GM19438 (cell line): Measurements from ENCODE around the gene SZRD1.

ENCODE experiments used
- ATAC-seq: cut with Tn5 transposase; IDR thresholded peaks from one replicate; pipeline ENCODE4 v1.9.1; 2021; ENCODE audit warnings: low read depth; ENCODE audit not compliant: unreplicated experiment

Gene SZRD1

GRCh38 chr1:16393570-16394521 lies 26.8 kb downstream of the SZRD1 start:
- ATAC-seq: no peak

DNA sequence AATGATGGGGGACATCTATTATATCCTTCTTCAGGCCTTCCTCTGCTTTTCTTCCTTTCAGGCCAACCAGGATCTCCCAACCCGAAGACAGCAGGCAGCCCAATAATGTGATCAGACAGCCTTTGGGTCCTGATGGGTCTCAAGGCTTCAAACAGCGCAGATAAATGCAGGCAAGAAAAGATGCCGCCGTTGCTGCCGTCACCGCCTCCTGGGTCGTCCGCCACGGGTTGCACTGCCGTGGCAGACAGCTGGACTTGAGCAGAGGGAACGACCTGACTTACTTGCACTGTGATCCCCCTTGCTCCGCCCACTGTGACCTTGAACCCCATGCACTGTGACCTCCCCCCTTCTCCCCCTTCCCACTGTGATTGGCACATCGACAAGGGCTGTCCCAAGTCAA lies 27.9 kb downstream of the SZRD1 start:
- ATAC-seq: no peak

DNA sequence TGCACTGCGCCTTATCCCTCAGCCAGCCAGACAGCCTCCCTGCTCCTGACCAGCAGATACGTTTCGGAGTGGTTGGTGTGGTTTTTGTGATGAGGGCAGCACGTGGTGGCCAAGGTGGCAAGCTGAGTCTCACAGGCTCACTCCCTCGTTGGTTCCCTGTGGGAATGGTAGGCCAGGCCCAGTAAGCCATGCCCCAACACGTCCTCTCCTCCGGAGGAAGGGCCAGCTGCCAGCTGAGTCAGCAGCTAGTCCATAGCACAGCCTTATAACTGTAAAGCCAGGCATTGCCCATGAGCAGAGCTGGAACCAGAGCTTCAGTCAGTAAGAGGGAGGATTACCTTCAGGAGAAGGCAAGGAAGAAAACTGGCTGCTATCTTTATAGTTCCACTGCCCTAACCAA lies 29.5 kb downstream of the SZRD1 start:
- no peak for ATAC-seq

GRCh38 chr1:16397120-16397519 lies 30.1 kb downstream of the SZRD1 start:
- ATAC-seq: no peak

DNA sequence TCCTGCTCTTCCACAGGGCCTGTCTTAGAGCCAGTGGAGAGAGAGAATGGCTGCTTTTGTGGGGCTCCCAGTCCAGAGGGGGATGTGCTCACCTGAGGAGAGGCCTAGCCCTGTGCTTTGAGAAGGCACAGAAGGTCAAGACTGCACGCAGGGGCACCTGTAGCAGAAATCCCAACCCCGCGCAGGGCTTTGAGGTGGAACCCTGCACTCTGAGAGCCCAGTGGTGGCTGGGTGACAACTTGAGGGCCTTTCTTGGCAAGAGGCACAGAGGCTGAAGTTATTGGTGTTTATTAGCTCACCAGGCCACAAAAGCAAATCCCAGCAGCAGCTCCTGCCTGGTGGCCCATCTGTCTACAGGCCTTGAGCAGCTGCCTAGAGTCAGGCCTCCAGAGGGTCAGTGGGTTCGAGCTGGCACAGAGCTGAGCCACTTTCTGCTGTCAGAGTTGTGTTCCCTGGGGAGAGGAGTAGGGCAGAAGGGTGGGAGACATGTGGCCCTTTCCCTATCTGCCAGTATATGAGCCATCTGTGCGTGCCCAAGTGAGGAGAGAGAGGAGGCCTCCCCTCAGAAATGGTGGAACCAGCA lies 31.4 kb downstream of the SZRD1 start:
- ATAC-seq: no peak

- ATAC-seq: no peak
Measured at GRCh38 chr1:16402742-16403141, 35.7 kb downstream of the SZRD1 start.

DNA sequence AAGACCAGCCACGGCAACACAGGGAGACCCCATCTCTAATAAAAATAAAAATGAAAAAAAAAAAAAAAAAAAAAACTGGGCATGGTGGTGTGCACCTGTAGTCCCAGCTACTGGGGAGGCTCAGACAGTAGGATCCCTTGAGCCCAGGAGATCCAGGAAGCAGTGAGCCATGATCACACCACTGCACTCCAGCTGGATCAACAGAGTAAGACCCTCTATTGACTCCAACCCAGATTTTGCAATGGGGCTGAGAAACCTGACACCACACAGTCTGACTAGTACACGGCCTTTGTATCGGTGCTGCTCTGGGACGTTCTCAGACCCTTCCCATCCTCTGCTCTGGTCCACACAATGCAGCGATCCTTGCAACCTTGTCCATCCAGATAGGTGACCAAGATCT lies 38.4 kb downstream of the SZRD1 start:
- ATAC-seq: no peak

GRCh38 chr1:16406868-16407267 lies 39.8 kb downstream of the SZRD1 start:
- no peak for ATAC-seq

DNA sequence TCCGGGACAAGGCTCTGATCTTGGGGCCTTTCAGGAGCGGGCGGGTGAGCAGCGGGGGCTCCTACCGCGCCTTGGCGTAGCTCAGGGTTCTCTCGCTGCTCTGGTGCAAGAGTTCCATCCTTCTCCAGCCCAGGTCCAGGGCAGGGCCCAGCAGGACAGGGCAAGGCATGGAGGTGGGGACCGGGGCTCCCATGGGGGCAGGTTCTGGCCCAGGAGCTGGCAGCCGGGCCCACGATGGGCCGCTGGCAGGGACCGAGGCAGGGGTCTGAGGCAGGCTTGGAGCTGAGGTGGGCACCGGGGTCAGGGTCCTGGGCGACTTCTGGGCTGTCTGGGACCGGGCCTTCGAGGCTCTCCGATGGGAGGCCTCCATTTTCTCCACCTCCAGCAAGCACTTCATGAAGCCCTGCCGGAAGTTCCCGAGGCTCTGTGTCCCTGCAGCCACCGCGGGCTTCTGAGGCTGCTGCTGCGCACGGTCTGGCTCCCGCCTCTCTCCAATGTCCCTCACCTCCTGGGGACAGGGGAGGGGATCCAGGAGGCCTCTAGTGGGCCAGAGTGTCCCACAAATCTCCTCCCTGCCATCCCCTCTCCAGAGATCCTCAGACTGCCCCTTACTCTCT lies 42.6 kb downstream of the SZRD1 start:
- ATAC-seq: no peak

DNA sequence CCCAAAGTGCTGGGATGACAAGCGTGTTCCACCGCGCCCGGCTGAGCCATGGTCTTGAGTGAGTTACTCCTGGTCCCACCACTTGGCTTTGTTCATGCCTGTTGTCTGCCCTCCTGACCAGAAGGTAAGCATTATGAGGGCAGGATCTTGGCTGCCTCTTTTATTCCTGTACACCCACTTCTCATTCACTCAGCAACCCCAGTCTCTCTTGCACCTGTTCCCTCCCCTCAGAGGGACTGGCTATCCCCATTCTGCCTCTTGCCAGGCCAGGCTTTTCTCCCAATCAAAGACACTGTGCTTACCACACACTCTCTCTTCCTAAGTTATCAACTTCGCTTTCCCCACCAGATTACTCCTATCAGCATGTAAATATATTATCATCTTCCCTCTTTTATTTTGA lies 43.8 kb downstream of the SZRD1 start:
- no peak for ATAC-seq

- no peak for ATAC-seq
Measured at GRCh38 chr1:16413191-16413590, 46.1 kb downstream of the SZRD1 start.

DNA sequence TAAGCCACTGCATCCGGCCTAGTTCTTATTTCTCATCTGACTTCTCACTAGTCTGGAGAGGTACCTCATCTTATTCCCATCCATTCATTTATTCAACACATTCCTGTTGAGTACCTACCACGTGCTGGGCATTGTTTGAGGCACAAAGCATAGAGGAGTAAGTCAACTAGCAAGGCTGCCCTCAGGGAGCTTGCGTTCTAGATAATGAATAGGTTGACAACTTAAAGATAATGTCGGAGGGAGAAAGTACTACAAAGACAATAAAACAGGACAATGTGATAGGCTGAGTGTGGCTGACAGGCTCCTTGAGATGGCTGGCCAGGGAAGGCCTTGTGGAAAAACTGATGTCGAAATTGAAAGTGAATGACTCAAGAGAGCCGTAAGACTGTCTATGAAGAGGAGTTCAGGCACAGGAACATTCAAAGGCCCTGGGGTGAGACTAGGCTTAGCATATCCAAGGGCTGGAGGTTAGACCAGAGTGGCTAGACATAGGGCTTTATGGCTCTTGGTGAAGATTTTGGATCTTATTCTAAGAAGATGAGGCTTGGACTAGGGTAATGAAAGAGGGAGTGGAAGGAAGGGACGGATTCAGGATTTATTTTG lies 51.9 kb downstream of the SZRD1 start:
- ATAC-seq: no peak

DNA sequence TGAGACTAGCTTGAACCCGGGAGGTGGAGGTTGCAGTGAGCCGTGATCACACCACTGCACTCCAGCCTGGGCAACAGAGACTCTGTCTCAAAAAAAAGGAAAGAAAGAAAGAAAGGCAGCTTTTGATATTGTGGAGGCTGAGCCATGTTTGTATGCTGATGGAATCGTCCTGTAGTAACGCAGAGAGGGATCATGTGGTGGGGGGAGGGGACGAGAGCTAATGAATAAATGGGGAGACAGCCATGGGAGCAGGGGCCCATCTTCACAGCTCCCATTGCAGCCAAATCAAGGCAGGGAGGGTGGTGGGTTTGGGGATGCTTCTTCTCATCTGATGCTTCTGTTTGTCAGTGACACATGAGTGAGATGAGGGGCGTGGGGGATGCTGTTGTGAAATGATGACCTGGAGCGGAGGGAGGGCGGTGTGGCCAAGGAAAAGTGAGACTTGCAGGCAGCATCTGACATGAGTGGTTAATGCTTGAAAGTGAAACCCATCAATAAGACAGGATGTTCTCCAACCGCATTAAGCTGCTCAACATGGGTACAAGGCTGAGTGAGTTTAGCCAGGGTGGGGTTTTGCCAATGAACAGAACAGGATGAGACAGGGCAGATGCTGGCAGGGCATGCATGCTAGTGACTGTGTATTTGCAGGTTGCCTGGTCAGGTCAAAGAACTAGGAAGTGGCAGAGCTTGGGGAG lies 53.5 kb downstream of the SZRD1 start:
- ATAC-seq: peak; percentile 77

DNA sequence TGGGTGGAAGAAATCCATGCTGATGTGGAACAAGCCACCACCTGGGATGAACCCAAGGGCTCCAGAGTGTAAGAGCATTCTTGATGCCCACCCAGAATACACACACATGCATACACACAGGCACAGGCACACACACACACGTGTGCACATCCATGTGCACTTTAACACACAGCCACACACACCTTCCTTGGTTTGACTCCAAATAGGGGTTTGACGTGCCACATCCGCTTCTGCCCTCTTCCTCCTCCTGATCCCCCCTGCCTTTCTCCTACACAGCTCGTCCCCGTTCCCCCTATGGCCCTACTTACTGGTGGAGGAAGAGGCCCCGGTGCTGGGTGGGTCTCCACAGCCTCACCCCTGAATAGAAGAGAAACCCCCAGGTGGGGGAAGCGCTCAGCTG lies 54.2 kb downstream of the SZRD1 start:
- no peak for ATAC-seq

DNA sequence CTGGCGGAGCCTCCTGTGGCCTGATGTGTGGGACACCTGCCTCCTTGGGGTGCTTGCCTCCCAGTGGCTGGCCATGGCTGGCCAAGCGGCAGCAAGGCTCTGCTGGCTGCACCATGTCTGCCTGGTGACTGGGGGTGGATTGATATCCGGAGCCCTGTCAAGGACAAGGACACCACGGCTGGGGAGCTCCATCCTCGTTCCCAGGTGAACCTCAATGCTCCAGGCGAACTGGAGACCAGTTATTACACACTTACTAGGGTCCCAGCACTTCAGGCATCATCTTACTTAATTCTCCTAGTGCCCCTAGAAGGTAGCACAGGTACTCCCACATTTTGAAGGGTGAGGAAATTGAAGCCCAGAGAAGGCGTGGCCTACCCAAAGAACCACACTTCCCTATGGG lies 55.0 kb downstream of the SZRD1 start:
- no peak for ATAC-seq

DNA sequence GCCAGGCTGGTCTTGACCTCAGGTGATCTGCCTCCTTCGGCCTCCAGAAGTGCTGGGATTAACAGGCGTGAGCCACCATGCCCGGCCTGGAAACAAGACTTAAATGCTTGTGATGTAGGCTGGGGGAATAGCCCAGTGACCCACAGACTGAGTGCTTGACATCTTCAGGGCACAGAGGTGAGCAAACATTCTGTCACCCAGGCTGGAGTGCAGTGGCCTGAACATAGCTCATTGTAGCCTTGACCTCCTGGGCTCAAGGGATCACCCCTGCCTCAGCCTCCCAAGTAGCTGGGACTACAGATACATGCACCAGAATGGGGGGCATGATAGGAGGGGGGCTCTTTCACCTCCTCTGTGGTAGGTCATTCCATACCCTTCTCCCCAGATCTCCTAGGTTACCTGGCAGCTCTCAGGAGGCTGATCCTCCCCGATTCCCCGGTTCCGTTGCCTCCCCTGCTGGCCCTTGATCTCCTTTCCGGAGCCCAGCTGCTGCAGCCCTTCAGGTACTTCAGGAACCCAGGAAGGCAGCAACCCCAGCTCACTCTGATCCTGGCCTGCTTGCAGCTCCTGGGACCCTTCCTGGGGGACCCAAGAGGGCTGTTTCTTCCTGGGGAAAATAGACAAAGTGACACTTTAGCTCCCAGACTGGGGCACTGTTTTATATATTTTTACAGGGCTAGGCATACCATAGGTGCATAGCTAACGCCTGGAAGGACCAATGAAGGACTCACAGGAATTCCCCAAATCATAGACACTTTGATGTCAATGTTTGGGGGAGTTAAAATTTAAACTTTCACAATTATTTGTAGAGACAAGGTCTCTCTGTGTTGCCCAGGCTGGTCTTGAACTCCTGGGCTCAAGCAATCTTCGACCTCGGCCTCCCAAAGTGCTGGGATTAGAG lies 58.3 kb downstream of the SZRD1 start:
- no peak for ATAC-seq

DNA sequence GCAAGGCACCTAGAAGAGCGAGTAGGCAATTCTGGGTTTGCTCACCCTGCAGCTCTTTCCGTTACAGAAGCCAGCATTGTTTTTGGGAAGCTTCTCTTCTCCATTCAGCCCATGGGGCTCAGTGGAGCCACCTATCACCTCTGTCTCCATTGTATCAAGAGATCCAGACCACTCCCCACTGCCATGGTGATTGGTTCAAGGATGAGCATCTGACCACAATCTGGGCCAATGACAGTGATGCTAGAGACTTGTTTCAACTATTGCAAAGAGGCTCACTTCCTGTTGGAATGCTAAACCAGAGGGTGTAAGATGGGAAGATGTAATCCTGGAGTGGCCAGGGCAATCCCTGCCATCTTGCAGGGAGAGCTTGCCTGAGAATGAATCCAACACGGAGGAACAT lies 63.6 kb downstream of the SZRD1 start:
- ATAC-seq: no peak

DNA sequence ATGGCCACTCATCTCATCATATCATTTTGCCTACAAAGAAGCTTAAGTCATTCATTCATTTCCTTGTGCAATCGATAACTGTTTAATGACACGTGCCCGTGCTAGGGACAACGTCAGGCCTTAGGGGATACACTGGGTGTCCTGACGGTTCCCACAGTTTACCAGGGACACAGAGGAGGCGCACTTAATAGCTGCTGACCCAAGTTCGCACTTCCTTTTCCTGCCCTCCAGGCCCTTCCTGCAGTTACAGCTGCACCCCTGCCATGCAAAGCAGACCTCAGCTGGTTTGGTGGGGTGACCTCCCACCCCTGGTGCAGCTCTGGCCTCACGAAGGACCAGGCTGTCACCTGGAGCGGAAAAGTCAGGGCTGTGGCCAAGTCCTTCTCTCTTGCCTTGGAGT lies 66.0 kb downstream of the SZRD1 start:
- no peak for ATAC-seq

- ATAC-seq: no peak
Measured at GRCh38 chr1:16434007-16434406, 67.0 kb downstream of the SZRD1 start.

DNA sequence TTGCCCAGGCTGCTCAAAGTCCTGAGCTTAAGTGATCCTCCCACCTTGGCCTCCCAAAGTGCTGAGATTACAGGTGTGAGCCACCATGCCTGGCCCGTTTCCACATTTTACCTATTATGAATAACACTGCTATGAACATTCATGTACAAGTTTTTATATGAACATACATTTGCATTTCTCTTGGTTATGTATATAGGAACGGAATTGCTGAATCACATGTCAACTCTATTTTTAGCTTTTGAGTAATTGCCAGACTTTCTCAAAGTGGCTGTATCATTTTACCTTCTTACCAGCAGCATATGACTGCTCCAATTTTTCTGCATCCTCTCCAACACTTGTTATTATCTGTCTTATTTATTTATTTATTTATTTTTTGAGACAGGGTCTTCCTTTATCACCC lies 67.5 kb downstream of the SZRD1 start:
- ATAC-seq: no peak
